ENCODE data around the gene DCPS. TPM values are rescaled to one million over a fixed set of nuclear protein-coding genes. Genes with fewer than 3 reads are reported as not detected.
"Not testable (repeated sequence)": the region's sequence is repeated elsewhere in the genome, so short reads cannot be mapped to it uniquely, and the experiment has no call there.

Gene DCPS
- total RNA-seq, 1 donor from 2014 or later = 15.5 TPM

- Histone ChIP-seq H3K4me3 (no peak overlapping the region), H3K36me3 (no peaks in the 10 kb centered on the region), H3K4me1 (peaks cover 22% of the 10 kb centered on the region), H3K27me3 (no peaks in the 10 kb centered on the region), H3K9me3 (no peaks in the 10 kb centered on the region), H3K27ac (no peak overlapping the region)
- DNase-seq (peak; percentile 50), ATAC-seq (no peak)
- intact Hi-C loops (cut with DNase I) = no loop called here
- no peak for TF ChIP-seq CTCF (IDR thresholded peaks at IDR 0.05)
Observed at GRCh38 chr11:126361400-126361799, 57.5 kb downstream of the DCPS start.

- peaks cover 18% of the 10 kb centered on the region for H3K4me1 ChIP-seq
- no peak for TF ChIP-seq CTCF (IDR thresholded peaks at IDR 0.05)
- no peaks in the 10 kb centered on the region for H3K27me3 ChIP-seq
- ATAC-seq (no peak), DNase-seq (peak; percentile 45)
- H3K36me3 ChIP-seq = no peaks in the 10 kb centered on the region
- no peaks in the 10 kb centered on the region for H3K9me3 ChIP-seq
- H3K4me3 ChIP-seq = no peak overlapping the region
- intact Hi-C loops (cut with DNase I) = no loop called here
- H3K27ac ChIP-seq = no peak overlapping the region
Observed at GRCh38 chr11:126362879-126363655, 59.2 kb downstream of the DCPS start.

- intact Hi-C loops (cut with DNase I) = no loop called here
- ATAC-seq (no peak), DNase-seq (peak; percentile 50)
- H3K4me3 ChIP-seq = no peak overlapping the region
- H3K27me3 ChIP-seq = no peaks in the 10 kb centered on the region
- peaks cover 21% of the 10 kb centered on the region for H3K4me1 ChIP-seq
- no peak for TF ChIP-seq CTCF (IDR thresholded peaks at IDR 0.05)
- H3K36me3 ChIP-seq = no peaks in the 10 kb centered on the region
- H3K27ac ChIP-seq = peak overlapping the region; percentile 17
- H3K9me3 ChIP-seq = no peaks in the 10 kb centered on the region
Observed at GRCh38 chr11:126363706-126364248, 59.9 kb downstream of the DCPS start.

- intact Hi-C loops (cut with DNase I); H3K9me3 ChIP-seq; H3K4me3 ChIP-seq; H3K27me3 ChIP-seq; H3K36me3 ChIP-seq; H3K27ac ChIP-seq; DNase-seq: not testable (repeated sequence)
- ATAC-seq = peak; percentile 34
- H3K4me1 ChIP-seq = peaks cover 26% of the 10 kb centered on the region
Observed at GRCh38 chr11:126364735-126365134, 60.9 kb downstream of the DCPS start.

- H3K4me3 ChIP-seq; H3K9me3 ChIP-seq; intact Hi-C loops (cut with DNase I); H3K36me3 ChIP-seq; H3K27me3 ChIP-seq: not testable (repeated sequence)
- Histone ChIP-seq H3K4me1 (peaks cover 23% of the 10 kb centered on the region), H3K27ac (peak overlapping the region; percentile 70)
- peak; percentile 68 for DNase-seq
- ATAC-seq = peak; percentile 6
Observed at GRCh38 chr11:126365508-126365907, 61.6 kb downstream of the DCPS start.

- Histone ChIP-seq H3K4me1 (peaks cover 22% of the 10 kb centered on the region), H3K9me3 (no peaks in the 10 kb centered on the region), H3K27me3 (no peaks in the 10 kb centered on the region), H3K4me3 (no peak overlapping the region), H3K27ac (peak overlapping the region; percentile 70), H3K36me3 (no peaks in the 10 kb centered on the region)
- no peak for TF ChIP-seq CTCF (IDR thresholded peaks at IDR 0.05)
- DNase-seq = peak; percentile 74
- intact Hi-C loops (cut with DNase I) = no loop called here
- ATAC-seq = peak; percentile 61
Observed at GRCh38 chr11:126366064-126366822, 62.4 kb downstream of the DCPS start.

- H3K9me3 ChIP-seq; H3K36me3 ChIP-seq; H3K4me3 ChIP-seq; H3K27me3 ChIP-seq; intact Hi-C loops (cut with DNase I): not testable (repeated sequence)
- H3K27ac ChIP-seq = peak overlapping the region; percentile 70
- peaks cover 22% of the 10 kb centered on the region for H3K4me1 ChIP-seq
- ATAC-seq = peak; percentile 49
- DNase-seq = peak; percentile 70
Observed at GRCh38 chr11:126366823-126367654, 63.2 kb downstream of the DCPS start.

GRCh38 chr11:126367806-126368205 lies 63.9 kb downstream of the DCPS start:
- H3K9me3 ChIP-seq; H3K27me3 ChIP-seq; H3K4me3 ChIP-seq; ATAC-seq; H3K27ac ChIP-seq; H3K36me3 ChIP-seq; intact Hi-C loops (cut with DNase I): not testable (repeated sequence)
- H3K4me1 ChIP-seq = peaks cover 22% of the 10 kb centered on the region
- DNase-seq = peak; percentile 35
